Astrocyte (in vitro differentiated cells and primary cell): ENCODE results near the gene NUMA1.

ENCODE experiments used
- CTCF ChIP-seq: IDR thresholded peaks from 2 replicates; pipeline ENCODE4 v1.5.1; 2011; ENCODE audit warnings: low read depth, mild to moderate bottlenecking, inconsistent platforms, low read length, moderate library complexity; ENCODE audit not compliant: insufficient read depth
- EZH2 ChIP-seq: IDR thresholded peaks from 2 replicates; pipeline ENCODE4 v1.6.1; 2012; ENCODE audit warnings: mild to moderate bottlenecking, low read length, inconsistent platforms; ENCODE audit not compliant: insufficient read depth

DNA sequence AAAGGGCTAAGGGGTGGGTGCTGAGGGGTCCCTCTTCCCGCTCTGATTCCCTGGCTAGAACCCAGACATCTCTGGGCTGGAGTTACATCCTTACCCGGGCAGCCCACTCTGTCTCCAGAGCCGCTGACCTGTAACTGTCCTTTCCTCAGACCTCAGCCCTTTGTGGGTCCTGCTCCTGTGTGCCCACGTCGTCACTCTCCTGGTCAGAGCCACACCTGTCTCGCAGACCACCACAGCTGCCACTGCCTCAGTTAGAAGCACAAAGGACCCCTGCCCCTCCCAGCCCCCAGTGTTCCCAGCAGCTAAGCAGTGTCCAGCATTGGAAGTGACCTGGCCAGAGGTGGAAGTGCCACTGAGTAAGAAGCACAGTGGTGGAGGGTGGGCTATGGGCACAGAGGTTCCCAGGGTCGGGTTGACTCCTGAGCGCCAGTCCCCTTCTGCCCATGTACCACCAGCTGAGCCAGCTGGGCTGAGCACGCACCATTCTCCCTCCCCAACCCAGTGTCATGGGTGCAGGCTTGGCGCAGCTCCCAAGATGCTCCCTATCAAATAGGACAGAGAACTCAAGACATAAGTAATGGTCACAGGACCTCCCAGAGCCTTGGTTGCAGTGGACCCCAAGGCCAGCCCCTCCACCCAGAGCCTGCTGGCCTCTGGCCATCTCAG, 80.0 kb downstream of the NUMA1 start:
- TF ChIP-seq CTCF (no peak), EZH2 (no peak)
